IgD-negative memory B cell (primary cell): ENCODE measurements around the gene LATS1. TPM values are rescaled to one million over a fixed set of nuclear protein-coding genes. Genes with fewer than 3 reads are reported as not detected.
A peak's percentile ranks its signal among the peaks of the same experiment; 100 is the strongest.
"Not testable (repeated sequence)": the region's sequence is repeated elsewhere in the genome, so short reads cannot be mapped to it uniquely, and the experiment has no call there.

Source experiments
- H3K27ac Mint-ChIP-seq, 3 donors: one replicate each; pipeline ENCODE4 v1.8.0; 2020 to 2022; ENCODE audit warnings: mild to moderate bottlenecking in 3 of 3, mixed read lengths in 3 of 3, moderate library complexity in 1 of 3
- H3K27me3 Mint-ChIP-seq: one replicate; pipeline ENCODE4 v1.8.0; 2021; ENCODE audit warnings: mixed read lengths
- H3K36me3 Mint-ChIP-seq: one replicate; pipeline ENCODE4 v1.8.0; 2020; ENCODE audit warnings: mild to moderate bottlenecking, mixed read lengths
- H3K4me1 Mint-ChIP-seq, 3 donors: one replicate each; pipeline ENCODE4 v1.8.0; 2020 to 2022; ENCODE audit warnings: mixed read lengths in 3 of 3, mild to moderate bottlenecking in 1 of 3
- H3K4me3 Mint-ChIP-seq, 4 donors: one replicate each; pipeline ENCODE4 v1.8.0; 2020 to 2022; ENCODE audit warnings: mild to moderate bottlenecking in 4 of 4, mixed read lengths in 4 of 4, moderate library complexity in 3 of 4
- H3K9me3 Mint-ChIP-seq, 3 donors: one replicate each; pipeline ENCODE4 v1.8.0; 2020 to 2021; ENCODE audit warnings: mixed read lengths in 3 of 3, mild to moderate bottlenecking in 1 of 3
- polyA plus RNA-seq: library from polyadenylated mRNA; unstranded; fragments of 300-500 nt; fragmentation: Illumina TruSeq; gene quantifications from one replicate; pipeline ENCODE4 v1.2.3, GENCODE V29; 2021

The LATS1 gene
- polyA plus RNA-seq, 1 donor from 2014 or later, result 12.4 TPM

- H3K4me1 Mint-ChIP-seq, result peaks cover 16 to 27% (median 25%) of the 10 kb centered on the region in 3 donors
Measured at GRCh38 chr6:149716181-149716963, 1.5 kb downstream of the LATS1 start.

DNA sequence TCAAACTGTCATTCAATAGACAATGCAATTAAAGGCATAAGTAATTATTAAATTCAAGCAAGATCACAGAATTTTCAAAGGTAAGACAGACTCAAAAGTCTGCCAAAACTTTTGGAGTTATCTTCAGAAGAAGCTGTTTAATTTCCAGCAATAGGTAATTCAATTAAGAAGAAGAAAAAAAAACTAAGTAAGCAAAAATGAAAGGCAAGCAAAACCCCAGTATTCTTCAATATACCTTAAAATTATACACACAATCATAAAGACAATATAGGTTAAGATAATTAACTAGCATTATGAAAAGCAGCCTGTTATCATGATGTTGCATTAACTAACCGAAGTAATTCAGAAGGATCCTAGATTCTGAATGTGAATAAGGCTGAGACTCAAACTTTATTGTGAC is 3.5 kb downstream of the LATS1 start:
- peak overlapping the region in 2 of 4 donors; percentile 45 for H3K4me3 Mint-ChIP-seq
- H3K4me1 Mint-ChIP-seq, result peaks cover 29 to 36% (median 35%) of the 10 kb centered on the region in 3 donors
- no peak overlapping the region for H3K27ac Mint-ChIP-seq
- H3K27me3 Mint-ChIP-seq, result no peaks in the 10 kb centered on the region
- H3K9me3 Mint-ChIP-seq, result no peaks in the 10 kb centered on the region
- peaks cover 2% of the 10 kb centered on the region for H3K36me3 Mint-ChIP-seq

More at GRCh38 chr6:149716181-149716963, 1.5 kb downstream of the LATS1 start:
- Mint-ChIP-seq H3K4me3 (peak overlapping the region; percentile 91 to 100 (median 96)), H3K9me3 (no peaks in the 10 kb centered on the region), H3K27ac (peak overlapping the region in 2 of 3 donors; percentile 84 to 98), H3K27me3 (no peaks in the 10 kb centered on the region), H3K36me3 (peaks cover 2% of the 10 kb centered on the region)

GRCh38 chr6:149711711-149712110 is 6.2 kb downstream of the LATS1 start:
- Mint-ChIP-seq H3K27ac (peak overlapping the region in 1 of 3 donors; percentile 87), H3K4me1 (peaks cover 36 to 45% (median 41%) of the 10 kb centered on the region in 3 donors), H3K4me3 (peak overlapping the region in 1 of 4 donors; percentile 6), H3K27me3 (no peaks in the 10 kb centered on the region), H3K36me3 (peaks cover 3% of the 10 kb centered on the region), H3K9me3 (no peaks in the 10 kb centered on the region)

DNA sequence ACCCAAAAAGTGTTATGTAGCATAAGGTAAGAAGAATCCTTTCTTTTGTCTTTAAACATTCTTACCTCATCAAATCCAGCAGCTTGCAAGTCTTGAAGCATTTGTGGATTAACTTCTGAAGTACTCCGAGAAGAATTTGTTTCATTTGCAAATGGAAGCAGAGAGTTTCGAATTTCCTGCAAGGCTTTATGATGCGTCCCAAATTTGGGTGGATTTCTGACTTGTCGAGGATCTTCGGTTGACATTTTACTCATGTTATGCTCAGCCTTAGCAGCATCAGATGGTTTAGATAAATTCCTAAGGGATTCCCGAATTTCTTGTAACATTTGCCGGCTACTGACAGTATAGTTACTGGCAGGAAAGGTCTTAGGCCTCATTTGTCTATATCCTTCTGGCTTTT is 16.2 kb downstream of the LATS1 start:
- Mint-ChIP-seq H3K4me3 (no peak overlapping the region), H3K9me3 (no peaks in the 10 kb centered on the region), H3K27ac (no peak overlapping the region), H3K36me3 (no peaks in the 10 kb centered on the region), H3K4me1 (peaks cover 11 to 18% (median 13%) of the 10 kb centered on the region in 3 donors), H3K27me3 (no peaks in the 10 kb centered on the region)

DNA sequence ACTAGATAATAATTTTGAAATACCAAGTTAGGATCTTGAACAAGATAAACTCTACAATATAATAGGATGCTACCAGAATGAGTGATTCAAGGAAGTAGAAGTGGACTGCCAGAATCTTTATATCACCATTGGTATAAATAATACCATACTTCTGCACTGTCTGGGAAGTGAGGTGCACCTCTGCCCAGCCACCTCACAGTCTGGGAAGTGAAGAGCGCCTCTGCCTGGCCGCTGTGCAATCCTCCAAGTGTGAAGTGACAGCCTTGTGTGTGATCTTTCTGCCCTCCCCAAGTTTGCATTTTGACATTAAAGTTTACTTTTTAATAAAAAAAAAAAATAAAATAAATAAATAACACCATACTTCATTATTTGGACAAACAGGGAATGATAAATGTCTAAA is 18.8 kb downstream of the LATS1 start:
- Mint-ChIP-seq H3K36me3 (peaks cover 3% of the 10 kb centered on the region), H3K27me3 (no peaks in the 10 kb centered on the region), H3K4me3 (no peak overlapping the region), H3K27ac (no peak overlapping the region), H3K4me1 (peaks cover 5 to 10% (median 6%) of the 10 kb centered on the region in 3 donors), H3K9me3 (no peaks in the 10 kb centered on the region)

GRCh38 chr6:149698175-149698574 is 19.7 kb downstream of the LATS1 start:
- H3K4me3 Mint-ChIP-seq, result no peak overlapping the region
- no peaks in the 10 kb centered on the region for H3K9me3 Mint-ChIP-seq
- no peaks in the 10 kb centered on the region for H3K27me3 Mint-ChIP-seq
- peaks cover 0 to 5% (median 1%) of the 10 kb centered on the region in 3 donors for H3K4me1 Mint-ChIP-seq
- no peak overlapping the region for H3K27ac Mint-ChIP-seq
- peaks cover 4% of the 10 kb centered on the region for H3K36me3 Mint-ChIP-seq

- no peak overlapping the region for H3K27ac Mint-ChIP-seq
- H3K9me3 Mint-ChIP-seq, result no peaks in the 10 kb centered on the region
- H3K4me1 Mint-ChIP-seq, result peaks cover 0 to 6% (median 1%) of the 10 kb centered on the region in 3 donors
- no peaks in the 10 kb centered on the region for H3K27me3 Mint-ChIP-seq
- peaks cover 6% of the 10 kb centered on the region for H3K36me3 Mint-ChIP-seq
- H3K4me3 Mint-ChIP-seq, result no peak overlapping the region
Measured at GRCh38 chr6:149696901-149697300, 21.0 kb downstream of the LATS1 start.

DNA sequence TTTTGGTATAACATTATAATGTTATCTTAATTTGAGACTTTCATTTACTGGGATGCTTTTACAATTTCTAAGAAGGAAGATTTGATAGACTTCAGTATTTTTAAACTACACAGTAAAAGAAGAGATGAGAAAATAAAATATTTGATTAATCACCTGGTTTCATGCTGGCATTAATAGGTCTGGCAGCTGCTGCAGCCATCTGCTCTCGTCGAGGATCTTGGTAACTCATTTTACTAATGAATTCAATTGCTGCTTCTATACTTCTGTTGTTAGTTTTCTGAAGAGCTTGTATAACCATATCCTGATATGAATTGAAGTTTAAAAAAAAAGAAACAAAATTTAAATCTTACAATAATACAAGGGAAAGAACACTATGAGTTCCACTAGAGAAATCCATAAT is 23.0 kb downstream of the LATS1 start:
- no peaks in the 10 kb centered on the region for H3K9me3 Mint-ChIP-seq
- H3K27ac Mint-ChIP-seq, result no peak overlapping the region
- peaks cover 6% of the 10 kb centered on the region for H3K36me3 Mint-ChIP-seq
- peaks cover 0 to 5% (median 1%) of the 10 kb centered on the region in 3 donors for H3K4me1 Mint-ChIP-seq
- no peak overlapping the region for H3K4me3 Mint-ChIP-seq
- no peaks in the 10 kb centered on the region for H3K27me3 Mint-ChIP-seq

DNA sequence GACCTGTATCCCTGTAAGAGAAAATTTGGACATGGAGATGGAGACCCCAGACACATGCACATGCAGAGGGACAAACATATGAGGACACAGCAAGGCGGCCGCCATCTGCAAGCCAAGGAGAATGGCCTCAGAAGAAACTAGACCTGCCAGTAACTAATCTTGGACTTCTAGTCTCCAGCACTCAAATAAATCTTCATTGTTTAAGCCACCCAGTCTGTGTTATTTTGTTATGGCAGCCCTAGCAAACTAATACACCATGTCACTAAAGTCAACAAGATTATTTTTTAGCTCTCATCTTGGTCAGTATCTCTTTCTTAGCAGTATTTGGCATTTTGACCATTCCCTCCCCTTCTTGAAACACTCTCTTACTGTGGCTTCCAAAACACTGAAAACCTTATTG is 26.7 kb downstream of the LATS1 start:
- Mint-ChIP-seq H3K9me3 (no peaks in the 10 kb centered on the region), H3K27ac (no peak overlapping the region), H3K4me1 (peaks cover 1 to 7% (median 3%) of the 10 kb centered on the region in 3 donors)

DNA sequence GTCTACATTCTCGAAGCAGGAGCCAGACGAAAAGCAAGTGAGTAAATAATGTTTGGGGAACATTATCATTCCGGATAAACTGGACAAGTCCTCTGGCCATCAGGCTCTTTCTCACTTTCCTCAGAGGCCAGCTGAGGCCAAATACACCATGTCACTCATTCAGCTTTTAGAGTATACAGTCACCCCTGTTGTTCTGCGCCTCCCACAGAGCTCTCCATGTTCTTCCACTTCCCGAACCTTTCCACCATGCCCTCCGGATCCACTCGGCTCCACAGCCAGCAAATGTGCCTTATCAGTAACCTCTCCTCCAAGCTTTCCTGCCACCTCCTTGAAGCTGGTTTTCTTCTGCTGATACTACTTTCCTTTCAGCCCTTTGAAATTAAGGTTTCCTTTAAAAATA is 31.7 kb downstream of the LATS1 start:
- H3K27ac Mint-ChIP-seq, result peak overlapping the region in 1 of 3 donors; percentile 35
- H3K4me1 Mint-ChIP-seq, result peaks cover 3 to 10% (median 7%) of the 10 kb centered on the region in 3 donors
- no peaks in the 10 kb centered on the region for H3K9me3 Mint-ChIP-seq
- no peaks in the 10 kb centered on the region for H3K27me3 Mint-ChIP-seq
- H3K4me3 Mint-ChIP-seq, result no peak overlapping the region
- peaks cover 9% of the 10 kb centered on the region for H3K36me3 Mint-ChIP-seq

More for the DNA sequence above, 26.7 kb downstream of the LATS1 start:
- no peaks in the 10 kb centered on the region for H3K27me3 Mint-ChIP-seq
- peaks cover 6% of the 10 kb centered on the region for H3K36me3 Mint-ChIP-seq
- H3K4me3 Mint-ChIP-seq, result no peak overlapping the region

GRCh38 chr6:149683256-149683859 is 34.5 kb downstream of the LATS1 start:
- Mint-ChIP-seq H3K36me3 (peaks cover 12% of the 10 kb centered on the region), H3K9me3 (no peaks in the 10 kb centered on the region), H3K4me3 (peak overlapping the region in 1 of 4 donors; percentile 2), H3K27ac (no peak overlapping the region), H3K4me1 (peaks cover 12 to 18% (median 16%) of the 10 kb centered on the region in 3 donors), H3K27me3 (no peaks in the 10 kb centered on the region)

- peaks cover 16% of the 10 kb centered on the region for H3K36me3 Mint-ChIP-seq
- peaks cover 12 to 20% (median 14%) of the 10 kb centered on the region in 3 donors for H3K4me1 Mint-ChIP-seq
- not testable (repeated sequence) for H3K9me3 Mint-ChIP-seq, H3K4me3 Mint-ChIP-seq, H3K27me3 Mint-ChIP-seq, H3K27ac Mint-ChIP-seq
Measured at GRCh38 chr6:149681845-149682244, 36.1 kb downstream of the LATS1 start.

DNA sequence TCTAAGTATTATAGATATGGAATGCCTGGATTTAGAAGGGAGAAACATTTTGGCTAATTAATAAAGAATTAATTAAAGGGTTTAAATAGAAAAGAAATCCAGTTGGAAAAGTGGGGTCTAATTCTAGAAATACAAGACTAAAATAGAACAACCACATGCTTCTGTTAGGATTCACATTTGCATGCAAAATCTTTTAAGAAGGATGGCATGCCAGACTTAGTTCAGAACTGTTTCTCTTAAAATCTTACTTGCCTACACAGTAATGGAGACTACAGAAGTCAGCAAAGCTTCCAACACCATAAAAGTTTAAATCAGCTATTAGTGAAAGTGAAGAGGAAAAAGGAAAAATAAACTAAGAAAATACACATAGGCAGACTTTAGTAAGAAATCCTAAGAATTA is 36.7 kb downstream of the LATS1 start:
- peaks cover 9 to 20% (median 12%) of the 10 kb centered on the region in 3 donors for H3K4me1 Mint-ChIP-seq
- H3K9me3 Mint-ChIP-seq, result no peaks in the 10 kb centered on the region
- no peak overlapping the region for H3K4me3 Mint-ChIP-seq
- no peaks in the 10 kb centered on the region for H3K27me3 Mint-ChIP-seq
- no peak overlapping the region for H3K27ac Mint-ChIP-seq
- peaks cover 16% of the 10 kb centered on the region for H3K36me3 Mint-ChIP-seq

- no peak overlapping the region for H3K27ac Mint-ChIP-seq
- peaks cover 9 to 16% (median 12%) of the 10 kb centered on the region in 3 donors for H3K4me1 Mint-ChIP-seq
- peaks cover 16% of the 10 kb centered on the region for H3K36me3 Mint-ChIP-seq
- H3K27me3 Mint-ChIP-seq, result no peaks in the 10 kb centered on the region
- H3K9me3 Mint-ChIP-seq, result no peaks in the 10 kb centered on the region
- H3K4me3 Mint-ChIP-seq, result no peak overlapping the region
Measured at GRCh38 chr6:149680503-149680902, 37.4 kb downstream of the LATS1 start.

- not testable (repeated sequence) for H3K27me3 Mint-ChIP-seq, H3K4me3 Mint-ChIP-seq, H3K4me1 Mint-ChIP-seq, H3K36me3 Mint-ChIP-seq, H3K9me3 Mint-ChIP-seq, H3K27ac Mint-ChIP-seq
Measured at GRCh38 chr6:149672265-149672664, 45.6 kb downstream of the LATS1 start.
